Liver (tissue), 9 donors: ENCODE measurements around the gene RER1. TPM values are rescaled to one million over a fixed set of nuclear protein-coding genes. Genes with fewer than 3 reads are reported as not detected.

Experiments used
- DNase-seq: peaks from one replicate; pipeline ENCODE4 v3.0.0-alpha.2; 2017; ENCODE audit warnings: low spot score
- H3K27ac ChIP-seq, 2 donors: one replicate each; pipeline ENCODE4 v1.7.0; 2013; ENCODE audit warnings: inconsistent platforms in 2 of 2, low read length in 2 of 2, control low read depth in 1 of 2, low read depth in 1 of 2, mild to moderate bottlenecking in 1 of 2
- H3K27me3 ChIP-seq, 4 donors: one replicate each; pipeline versions ENCODE4 v1.6.1 to v1.7.0; 2013; ENCODE audit warnings: low read length in 3 of 4, inconsistent platforms in 1 of 4, mild to moderate bottlenecking in 1 of 4, moderate library complexity in 1 of 4; ENCODE audit not compliant: control insufficient read depth in 4 of 4, insufficient read depth in 4 of 4
- H3K36me3 ChIP-seq, 4 donors: one replicate each; pipeline versions ENCODE4 v1.6.1 to v1.7.0; 2013; ENCODE audit warnings: low read length in 3 of 4, mild to moderate bottlenecking in 3 of 4, low read depth in 1 of 4, moderate library complexity in 1 of 4; ENCODE audit not compliant: control insufficient read depth in 4 of 4, insufficient read depth in 3 of 4
- H3K4me1 ChIP-seq, 4 donors: one replicate each; pipeline versions ENCODE4 v1.6.1 to v1.7.0; 2013; ENCODE audit warnings: low read length in 3 of 4, mild to moderate bottlenecking in 3 of 4, moderate library complexity in 1 of 4; ENCODE audit not compliant: control insufficient read depth in 4 of 4, insufficient read depth in 4 of 4
- H3K4me3 ChIP-seq, 3 donors: one replicate each; pipeline versions ENCODE4 v1.6.1 to v1.7.0; 2013; ENCODE audit warnings: low read length in 3 of 3, control low read depth in 1 of 3, low read depth in 1 of 3, mild to moderate bottlenecking in 1 of 3
- H3K9ac ChIP-seq, 2 donors: one replicate each; pipeline ENCODE4 v1.7.0; 2013; ENCODE audit warnings: low read length in 2 of 2, mild to moderate bottlenecking in 2 of 2, moderate library complexity in 2 of 2, control low read depth in 1 of 2, low read depth in 1 of 2
- H3K9me3 ChIP-seq, 4 donors: one replicate each; pipeline versions ENCODE4 v1.6.1 to v1.7.0; 2013; ENCODE audit warnings: low read length in 3 of 4; ENCODE audit not compliant: control insufficient read depth in 4 of 4
- CTCF ChIP-seq: fragments of 150-350 bp; IDR thresholded peaks from 2 replicates; pipeline ENCODE4 v1.5.1; 2017; ENCODE audit warnings: improper control_type of control experiment, low read depth, low read length; ENCODE audit not compliant: missing input control
- EGR1 ChIP-seq, 2 donors: IDR thresholded peaks; 2 replicates each; pipeline ENCODE4 v1.6.1; 2016 to 2018; ENCODE audit warnings: antibody characterized with exemption in 2 of 2, low read depth in 2 of 2
- FOXA1 ChIP-seq: IDR thresholded peaks from 2 replicates; pipeline ENCODE4 v1.6.1; 2016; ENCODE audit warnings: antibody characterized with exemption
- FOXA2 ChIP-seq: IDR thresholded peaks from 2 replicates; pipeline ENCODE4 v1.6.1; 2016; ENCODE audit warnings: antibody characterized with exemption
- GABPA ChIP-seq, 2 donors: IDR thresholded peaks in 1 of 2; conservative IDR thresholded peaks in 1 of 2; 2 replicates each; pipeline ENCODE4 v1.6.1; 2016; ENCODE audit warnings: antibody characterized with exemption in 2 of 2, mild to moderate bottlenecking in 1 of 2, moderate library complexity in 1 of 2
- HNF4G ChIP-seq: IDR thresholded peaks from 2 replicates; pipeline ENCODE4 v1.6.1; 2016; ENCODE audit warnings: antibody characterized with exemption
- JUND ChIP-seq, 2 donors: IDR thresholded peaks; 2 replicates each; pipeline ENCODE4 v1.6.1; 2016; ENCODE audit warnings: antibody characterized with exemption in 2 of 2
- MAX ChIP-seq: IDR thresholded peaks from 2 replicates; pipeline ENCODE4 v1.6.1; 2016; ENCODE audit warnings: antibody characterized with exemption
- NR2F2 ChIP-seq: IDR thresholded peaks from 2 replicates; pipeline ENCODE4 v1.6.1; 2016; ENCODE audit warnings: antibody characterized with exemption
- RAD21 ChIP-seq, 2 donors: IDR thresholded peaks; 2 replicates each; pipeline ENCODE4 v1.6.1; 2016; ENCODE audit warnings: antibody characterized with exemption in 2 of 2, mild to moderate bottlenecking in 2 of 2
- RXRA ChIP-seq, 2 donors: IDR thresholded peaks; 2 replicates each; pipeline ENCODE4 v1.6.1; 2017 to 2018; ENCODE audit warnings: antibody characterized with exemption in 2 of 2, mild to moderate bottlenecking in 1 of 2
- SP1 ChIP-seq: IDR thresholded peaks from 2 replicates; pipeline ENCODE4 v1.6.1; 2018; ENCODE audit warnings: antibody characterized with exemption, mild to moderate bottlenecking
- TAF1 ChIP-seq: conservative IDR thresholded peaks from 2 replicates; pipeline ENCODE4 v1.6.1; 2016; ENCODE audit warnings: antibody characterized with exemption, mild to moderate bottlenecking
- YY1 ChIP-seq: IDR thresholded peaks from 2 replicates; pipeline ENCODE4 v1.6.1; 2016; ENCODE audit warnings: antibody characterized with exemption, mild to moderate bottlenecking
- WGBS: extraction: QIAGEN DNeasy Blood & Tissue Kit; methylation state at CpG from one replicate; pipeline ENCODE4 v1.1.7; 2013; 5-methylcytosine and 5-hydroxymethylcytosine counted together
- polyA plus RNA-seq, 2 donors: library from polyadenylated mRNA; stranded (reverse) in 1 of 2; unstranded in 1 of 2; fragments of 200-250 nt in 1 of 2; fragments of >200 nt in 1 of 2; fragmentation: Nextera tagmentation in 1 of 2; extraction: Ambion mirVana in 1 of 2; gene quantifications; one replicate each; pipeline versions ENCODE4 v1.2.1 to v1.2.3, GENCODE V29; 2013 to 2015
- total RNA-seq, 2 donors: library from RNA; depleted of rRNA; stranded (reverse); fragments of >200 nt; gene quantifications; one replicate each; pipeline ENCODE4 v1.2.3, GENCODE V29; 2014
- TF ChIP-seq, protein P1 (sequence below): IDR thresholded peaks from 2 replicates; pipeline ENCODE4 v1.6.1; 2016; ENCODE audit warnings: antibody characterized with exemption, mild to moderate bottlenecking
- TF ChIP-seq, protein P2 (sequence below): IDR thresholded peaks from 2 replicates; pipeline ENCODE4 v1.6.1; 2016; ENCODE audit warnings: antibody characterized with exemption
- donor health status: healthy.
- donor health status: healthy.
- donor health status: healthy.
- donor health status: healthy.
- donor health status: healthy.

RER1 gene
- total and polyA plus RNA-seq, 4 donors, result 43.5 to 142 (median 89.7) TPM

DNA sequence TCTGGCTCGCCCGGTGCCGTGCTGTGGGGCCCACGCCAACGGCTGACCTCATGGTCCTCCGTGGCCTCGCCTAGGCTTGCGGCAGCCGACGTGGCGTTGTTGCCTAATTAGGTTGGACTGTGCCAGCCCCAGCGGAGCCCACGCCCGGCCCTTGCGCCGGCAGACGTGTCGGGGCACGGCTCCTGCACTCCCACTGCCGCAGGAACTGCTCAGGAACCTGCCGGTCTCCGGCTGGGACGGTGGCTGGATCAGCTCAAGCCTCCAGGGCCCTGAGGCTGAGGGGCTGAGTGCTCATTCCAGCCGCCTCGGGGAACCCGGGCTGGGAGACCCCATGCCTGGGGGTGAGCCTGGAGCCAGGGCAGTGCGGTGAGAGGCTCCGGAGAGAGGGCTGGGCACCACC, 36.8 kb downstream of the RER1 start (continued):
- TF ChIP-seq FOXA2, result no peak
- no peak for TF ChIP-seq CTCF
- no peak for TF ChIP-seq FOXA1

- no peak overlapping the region for H3K4me3 ChIP-seq
- H3K36me3 ChIP-seq, result no peaks in the 10 kb centered on the region
- no peak overlapping the region for H3K9ac ChIP-seq
- H3K4me1 ChIP-seq, result no peaks in the 10 kb centered on the region
- TF ChIP-seq, protein P1, sequence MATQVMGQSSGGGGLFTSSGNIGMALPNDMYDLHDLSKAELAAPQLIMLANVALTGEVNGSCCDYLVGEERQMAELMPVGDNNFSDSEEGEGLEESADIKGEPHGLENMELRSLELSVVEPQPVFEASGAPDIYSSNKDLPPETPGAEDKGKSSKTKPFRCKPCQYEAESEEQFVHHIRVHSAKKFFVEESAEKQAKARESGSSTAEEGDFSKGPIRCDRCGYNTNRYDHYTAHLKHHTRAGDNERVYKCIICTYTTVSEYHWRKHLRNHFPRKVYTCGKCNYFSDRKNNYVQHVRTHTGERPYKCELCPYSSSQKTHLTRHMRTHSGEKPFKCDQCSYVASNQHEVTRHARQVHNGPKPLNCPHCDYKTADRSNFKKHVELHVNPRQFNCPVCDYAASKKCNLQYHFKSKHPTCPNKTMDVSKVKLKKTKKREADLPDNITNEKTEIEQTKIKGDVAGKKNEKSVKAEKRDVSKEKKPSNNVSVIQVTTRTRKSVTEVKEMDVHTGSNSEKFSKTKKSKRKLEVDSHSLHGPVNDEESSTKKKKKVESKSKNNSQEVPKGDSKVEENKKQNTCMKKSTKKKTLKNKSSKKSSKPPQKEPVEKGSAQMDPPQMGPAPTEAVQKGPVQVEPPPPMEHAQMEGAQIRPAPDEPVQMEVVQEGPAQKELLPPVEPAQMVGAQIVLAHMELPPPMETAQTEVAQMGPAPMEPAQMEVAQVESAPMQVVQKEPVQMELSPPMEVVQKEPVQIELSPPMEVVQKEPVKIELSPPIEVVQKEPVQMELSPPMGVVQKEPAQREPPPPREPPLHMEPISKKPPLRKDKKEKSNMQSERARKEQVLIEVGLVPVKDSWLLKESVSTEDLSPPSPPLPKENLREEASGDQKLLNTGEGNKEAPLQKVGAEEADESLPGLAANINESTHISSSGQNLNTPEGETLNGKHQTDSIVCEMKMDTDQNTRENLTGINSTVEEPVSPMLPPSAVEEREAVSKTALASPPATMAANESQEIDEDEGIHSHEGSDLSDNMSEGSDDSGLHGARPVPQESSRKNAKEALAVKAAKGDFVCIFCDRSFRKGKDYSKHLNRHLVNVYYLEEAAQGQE, result no peak
- H3K9me3 ChIP-seq, result no peaks in the 10 kb centered on the region
- no peak overlapping the region for H3K27ac ChIP-seq
- 86% methylated on average over 20 of the region's 20 CpGs for WGBS
- no peak for DNase-seq
- no peaks in the 10 kb centered on the region for H3K27me3 ChIP-seq
Observed at GRCh38 chr1:2429780-2430591, 38.3 kb downstream of the RER1 start.

- no peak overlapping the region for H3K27ac ChIP-seq
- no peaks in the 10 kb centered on the region for H3K9me3 ChIP-seq
- H3K27me3 ChIP-seq, result no peaks in the 10 kb centered on the region
- no peak overlapping the region for H3K9ac ChIP-seq
- no peaks in the 10 kb centered on the region for H3K36me3 ChIP-seq
- H3K4me3 ChIP-seq, result no peak overlapping the region
- H3K4me1 ChIP-seq, result no peaks in the 10 kb centered on the region
- WGBS, result 69% methylated on average over 10 of the region's 10 CpGs
- DNase-seq, result no peak
- TF ChIP-seq CTCF (no peak), HNF4G (no peak), EGR1 (IDR thresholded peaks at IDR 0.05; ENCODE audit: low read depth in 2 of 2) (no peak), NR2F2 (no peak), TAF1 (no peak), RXRA (IDR thresholded peaks at IDR 0.05) (no peak), MAX (no peak), YY1 (no peak), FOXA1 (no peak), JUND (IDR thresholded peaks at IDR 0.05) (no peak), GABPA (IDR thresholded peaks at IDR 0.05 in 1 of 2, conservative IDR thresholded peaks at IDR 0.05 in 1 of 2) (no peak), FOXA2 (no peak), SP1 (no peak), RAD21 (IDR thresholded peaks at IDR 0.05) (no peak)
- TF ChIP-seq, protein P1, result no peak
- TF ChIP-seq, protein P2, sequence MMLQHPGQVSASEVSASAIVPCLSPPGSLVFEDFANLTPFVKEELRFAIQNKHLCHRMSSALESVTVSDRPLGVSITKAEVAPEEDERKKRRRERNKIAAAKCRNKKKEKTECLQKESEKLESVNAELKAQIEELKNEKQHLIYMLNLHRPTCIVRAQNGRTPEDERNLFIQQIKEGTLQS, result no peak
Observed at GRCh38 chr1:2430592-2430973, 38.9 kb downstream of the RER1 start.
